HepG2 (cell line): ENCODE data around the gene SMC6. TPM values are rescaled to one million over a fixed set of nuclear protein-coding genes. Genes with fewer than 3 reads are reported as not detected.

Experiments
- ATAC-seq: fragments of 200-7000 bp; cut with Tn5 transposase; 3 replicates; pipeline ENCODE4 v1.9.1; 2020; ENCODE audit warnings: mild to moderate bottlenecking, moderate library complexity
- BruUV-seq: library from RNA; stranded (reverse); fragments of 400-500 nt; replicated peaks from 2 replicates; lab custom pipeline; 2021; lab: Mats Ljungman, UMichigan
- CTCF ChIA-PET: fragments of 300-600 bp; formaldehyde crosslinking; extraction: SDS; loops from one replicate; lab custom pipeline; 2021; ENCODE audit warnings: low total read pairs, inconsistent platforms, low intra/inter-chr PET ratio; lab: Yijun Ruan, JAX
- POLR2A ChIA-PET: fragments of 350-600 bp; sonication (Branson Sonifier 250); formaldehyde crosslinking; loops from one replicate; lab custom pipeline; 2020; ENCODE audit warnings: antibody characterized with exemption, inconsistent platforms; lab: Yijun Ruan, JAX
- DNase-seq: peaks from one replicate; pipeline ENCODE4 v3.0.0-alpha.2; 2015; ENCODE audit warnings: low spot score
- FAIRE-seq: peaks from 3 replicates; lab custom pipeline; 2011; peaks lifted over from hg19 to GRCh38; lab: Jason Lieb, UNC
- H2AFZ ChIP-seq: one replicate; pipeline ENCODE4 v1.6.1; 2011; ENCODE audit warnings: low read length, inconsistent platforms
- H3K27ac ChIP-seq: fragments of 300-600 bp; 3 replicates; pipeline ENCODE4 v1.8.0; 2011; ENCODE audit warnings: mixed run types, mild to moderate bottlenecking, mixed read lengths, low read length, inconsistent platforms; ENCODE audit not compliant: insufficient read depth; ENCODE audit errors: extremely low read length
- H3K27me3 ChIP-seq, 2 experiments: fragments of 200-600 bp in 1 of 2; 2 replicates in 1 of 2; 3 replicates in 1 of 2; pipeline versions ENCODE4 v1.6.0 to v1.8.0; 2011; ENCODE audit warnings: low read length in 2 of 2, mild to moderate bottlenecking in 2 of 2, moderate library complexity in 2 of 2, inconsistent platforms in 1 of 2; ENCODE audit not compliant: insufficient read depth in 2 of 2, control insufficient read depth in 1 of 2
- H3K36me3 ChIP-seq, 2 experiments: fragments of 200-600 bp in 1 of 2; replicated peaks in 1 of 2; 2 replicates in 1 of 2; 3 replicates in 1 of 2; pipeline versions ENCODE4 v1.5.1 to v1.8.0; 2011; ENCODE audit warnings: low read length in 2 of 2, inconsistent platforms in 1 of 2; ENCODE audit not compliant: insufficient read depth in 2 of 2, control insufficient read depth in 1 of 2
- H3K4me1 ChIP-seq: 2 replicates; pipeline ENCODE4 v1.5.1; 2012; ENCODE audit warnings: low read length, inconsistent platforms; ENCODE audit not compliant: insufficient read depth
- H3K4me2 ChIP-seq: 2 replicates; pipeline ENCODE4 v1.6.0; 2011; ENCODE audit warnings: low read depth, low read length, inconsistent platforms
- H3K4me3 ChIP-seq, 3 experiments: fragments of 200-600 bp in 1 of 3; sonication (generic), shearing (Covaris generic) in 1 of 3; replicated peaks in 1 of 3; 2 replicates each; pipeline ENCODE4 v1.5.1; 2011 to 2016; ENCODE audit warnings: low read length in 3 of 3, inconsistent platforms in 2 of 3, low read depth in 2 of 3, mild to moderate bottlenecking in 2 of 3, control low read depth in 1 of 3, mixed read lengths in 1 of 3; ENCODE audit not compliant: insufficient read depth in 1 of 3
- H3K79me2 ChIP-seq: one replicate; pipeline ENCODE4 v1.6.1; 2011; ENCODE audit warnings: low read length, inconsistent platforms; ENCODE audit not compliant: insufficient read depth
- H3K9ac ChIP-seq: 2 replicates; pipeline ENCODE4 v1.6.0; 2011; ENCODE audit warnings: mild to moderate bottlenecking, low read depth, low read length, inconsistent platforms; ENCODE audit not compliant: insufficient read depth
- H3K9me3 ChIP-seq: 2 replicates; pipeline ENCODE4 v1.5.1; 2012; ENCODE audit warnings: mild to moderate bottlenecking, low read length
- H4K20me1 ChIP-seq: 2 replicates; pipeline ENCODE4 v1.6.0; 2011; ENCODE audit warnings: inconsistent platforms, mild to moderate bottlenecking, low read length, moderate library complexity; ENCODE audit not compliant: insufficient read depth
- AGO2 ChIP-seq: fragments of 200-400 bp; formaldehyde crosslinking; optimal IDR thresholded peaks from 2 replicates; pipeline ENCODE3; 2017; ENCODE audit warnings: mild to moderate bottlenecking, low read depth, low read length, moderate library complexity
- KLF13 ChIP-seq: sonication (generic); formaldehyde crosslinking; IDR thresholded peaks from 2 replicates; pipeline ENCODE4 v1.4.0; 2020; ENCODE audit warnings: mild to moderate bottlenecking, missing genetic modification reagents
- MXI1 ChIP-seq: IDR thresholded peaks from 3 replicates; pipeline ENCODE4 v1.6.1; 2012; ENCODE audit warnings: low read depth, low read length, inconsistent platforms, borderline replicate concordance
- SALL2 ChIP-seq: sonication (generic); formaldehyde crosslinking; IDR thresholded peaks from 2 replicates; pipeline ENCODE4 v1.8.1; 2023; ENCODE audit warnings: mild to moderate bottlenecking, missing genetic modification reagents, inconsistent platforms
- SIX1 ChIP-seq: sonication (generic); formaldehyde crosslinking; IDR thresholded peaks from 2 replicates; pipeline ENCODE4 v1.4.0; 2020; ENCODE audit warnings: missing genetic modification reagents, borderline replicate concordance
- SNRNP70 ChIP-seq: fragments of 200-400 bp; formaldehyde crosslinking; IDR thresholded peaks from 2 replicates; pipeline ENCODE4 v1.6.1; 2017; ENCODE audit warnings: mild to moderate bottlenecking, low read depth, low read length, moderate library complexity
- SP2 ChIP-seq: sonication (generic); formaldehyde crosslinking; IDR thresholded peaks from 2 replicates; pipeline ENCODE4 v1.5.1; 2020; ENCODE audit warnings: mild to moderate bottlenecking, missing genetic modification reagents
- SRSF1 ChIP-seq: fragments of 200-400 bp; formaldehyde crosslinking; optimal IDR thresholded peaks from 2 replicates; pipeline ENCODE3; 2017; ENCODE audit warnings: mild to moderate bottlenecking, low read depth, low read length, moderate library complexity
- STAT5B ChIP-seq: sonication (generic); formaldehyde crosslinking; IDR thresholded peaks from 2 replicates; pipeline ENCODE4 v1.4.0; 2020; ENCODE audit warnings: missing genetic modification reagents
- ZBTB44 ChIP-seq: sonication (generic); formaldehyde crosslinking; IDR thresholded peaks from 2 replicates; pipeline ENCODE4 v1.4.0; 2020; ENCODE audit warnings: missing genetic modification reagents
- ZFP41 ChIP-seq: sonication (generic); formaldehyde crosslinking; IDR thresholded peaks from 2 replicates; pipeline ENCODE4 v1.4.0; 2020; ENCODE audit warnings: mild to moderate bottlenecking, missing genetic modification reagents, borderline replicate concordance
- ZNF124 ChIP-seq: sonication (generic); formaldehyde crosslinking; IDR thresholded peaks from 2 replicates; pipeline ENCODE4 v1.4.0; 2020; ENCODE audit warnings: missing genetic modification reagents
- ZNF296 ChIP-seq: sonication (generic); formaldehyde crosslinking; conservative IDR thresholded peaks from 2 replicates; pipeline ENCODE4 v1.5.0; 2020; ENCODE audit warnings: mild to moderate bottlenecking, missing genetic modification reagents
- ZNF3 ChIP-seq: IDR thresholded peaks from 2 replicates; pipeline ENCODE4 v1.7.0; 2017; ENCODE audit warnings: inconsistent platforms
- ZNF563 ChIP-seq: sonication (generic); formaldehyde crosslinking; IDR thresholded peaks from 2 replicates; pipeline ENCODE4 v1.8.0; 2022; ENCODE audit warnings: mild to moderate bottlenecking, moderate library complexity, missing genetic modification reagents
- WGBS: methylation state at CpG from one replicate; pipeline ENCODE4 v1.1.6; 2017; ENCODE audit warnings: low lambda C conversion rate; 5-methylcytosine and 5-hydroxymethylcytosine counted together
- in situ Hi-C: cut with HindIII; loops from 2 replicates; pipeline ENCODE4 v1.10.0; 2017; ENCODE audit warnings: low pct_unique_long_range_greater_than_20kb; ENCODE audit not compliant: extremely low pct_ligation_motif_present
- intact Hi-C: fragments of 100-400 bp; cut with micrococcal nuclease; formaldehyde crosslinking; loops from one replicate; pipeline ENCODE4 v1.10.0; 2022; ENCODE audit not compliant: unreplicated experiment
- polyA plus RNA-seq, 8 experiments: library from polyadenylated mRNA; depleted of rRNA in 3 of 8; stranded (reverse) in 7 of 8; unstranded in 1 of 8; fragments of >200 nt; fragmentation: Illumina TruSeq in 4 of 8; extraction: Trizol in 4 of 8; gene quantifications; 2 replicates each; pipeline versions ENCODE4 v1.2.1 to v1.2.3, GENCODE V29; 2011 to 2016; ENCODE audit warnings: low read depth in 4 of 8, missing spikeins in 1 of 8, mixed read lengths in 1 of 8; ENCODE audit not compliant: insufficient read depth in 1 of 8
- total RNA-seq, 5 experiments: library from RNA; depleted of rRNA; stranded (reverse); fragments of >200 nt; fragmentation: Illumina TruSeq; extraction: Trizol; gene quantifications; 2 replicates each; pipeline ENCODE4 v1.2.3, GENCODE V29; 2016; ENCODE audit warnings: low read depth in 1 of 5
- TF ChIP-seq, protein P1 (sequence below): sonication (generic); formaldehyde crosslinking; IDR thresholded peaks from 2 replicates; pipeline ENCODE4 v1.5.0; 2020; ENCODE audit warnings: mild to moderate bottlenecking, missing genetic modification reagents

SMC6 gene
- total and polyA plus RNA-seq, 2 of the 13 experiments (the other 11 are each of a cell fraction or from before 2014, with no cell fraction given) = 18.9 to 55.3 TPM

GRCh38 chr2:17710547-17711248, 42.9 kb downstream of the SMC6 start:
- POLR2A ChIA-PET = no interaction called here
- DNase-seq = no peak
- Histone ChIP-seq H3K4me3 (no peak overlapping the region), H3K4me1 (no peaks in the 10 kb centered on the region), H3K4me2 (no peak overlapping the region), H3K36me3 (peaks cover 21 to 63% of the 10 kb centered on the region in 2 experiments), H3K9ac (no peak overlapping the region), H3K27ac (no peak overlapping the region), H2AFZ (no peak overlapping the region), H3K27me3 (no peaks in the 10 kb centered on the region), H3K9me3 (no peaks in the 10 kb centered on the region), H3K79me2 (no peaks in the 10 kb centered on the region), H4K20me1 (no peaks in the 10 kb centered on the region)
- no peak for ATAC-seq
- TF ChIP-seq SNRNP70 = no peak
- no peak for TF ChIP-seq MXI1
- TF ChIP-seq SP2 (CRISPR knock-in tag) = no peak
- no peak for TF ChIP-seq ZNF563 (CRISPR knock-in tag)
- TF ChIP-seq, protein P1, sequence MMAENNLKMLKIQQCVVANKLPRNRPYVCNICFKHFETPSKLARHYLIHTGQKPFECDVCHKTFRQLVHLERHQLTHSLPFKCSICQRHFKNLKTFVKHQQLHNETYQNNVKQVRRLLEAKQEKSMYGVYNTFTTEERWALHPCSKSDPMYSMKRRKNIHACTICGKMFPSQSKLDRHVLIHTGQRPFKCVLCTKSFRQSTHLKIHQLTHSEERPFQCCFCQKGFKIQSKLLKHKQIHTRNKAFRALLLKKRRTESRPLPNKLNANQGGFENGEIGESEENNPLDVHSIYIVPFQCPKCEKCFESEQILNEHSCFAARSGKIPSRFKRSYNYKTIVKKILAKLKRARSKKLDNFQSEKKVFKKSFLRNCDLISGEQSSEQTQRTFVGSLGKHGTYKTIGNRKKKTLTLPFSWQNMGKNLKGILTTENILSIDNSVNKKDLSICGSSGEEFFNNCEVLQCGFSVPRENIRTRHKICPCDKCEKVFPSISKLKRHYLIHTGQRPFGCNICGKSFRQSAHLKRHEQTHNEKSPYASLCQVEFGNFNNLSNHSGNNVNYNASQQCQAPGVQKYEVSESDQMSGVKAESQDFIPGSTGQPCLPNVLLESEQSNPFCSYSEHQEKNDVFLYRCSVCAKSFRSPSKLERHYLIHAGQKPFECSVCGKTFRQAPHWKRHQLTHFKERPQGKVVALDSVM (CRISPR knock-in tag) = no peak
- TF ChIP-seq STAT5B (CRISPR knock-in tag) = no peak
- no peak for TF ChIP-seq ZNF3 (CRISPR knock-in tag)
- TF ChIP-seq SIX1 (CRISPR knock-in tag) = no peak
- no peak for TF ChIP-seq AGO2
- no peak for TF ChIP-seq ZFP41 (CRISPR knock-in tag)
- TF ChIP-seq ZNF296 (CRISPR knock-in tag) = no peak
- no peak for TF ChIP-seq SRSF1
- TF ChIP-seq SALL2 (CRISPR knock-in tag) = no peak
- TF ChIP-seq ZBTB44 (CRISPR knock-in tag) = no peak
- TF ChIP-seq ZNF124 (CRISPR knock-in tag) = no peak
- no peak for TF ChIP-seq KLF13
- FAIRE-seq = no peak
- in situ Hi-C loops = loop anchor here (10.0 kb wide), 1 partner anchor 664 kb away; no protein-coding TSS in a partner anchor
- CTCF ChIA-PET = no interaction called here
- 97% methylated on average over 9 of the region's 9 CpGs for WGBS
- intact Hi-C loops = no loop called here
- no TSS peak for BruUV-seq
